ENCODE results near the gene ERFL. TPM values are rescaled to one million over a fixed set of nuclear protein-coding genes. Genes with fewer than 3 reads are reported as not detected.
A peak's percentile ranks its signal among the peaks of the same experiment; 100 is the strongest.

ERFL gene
- total RNA-seq, 1 experiment from 2014 or later, result 0.79 TPM

DNA sequence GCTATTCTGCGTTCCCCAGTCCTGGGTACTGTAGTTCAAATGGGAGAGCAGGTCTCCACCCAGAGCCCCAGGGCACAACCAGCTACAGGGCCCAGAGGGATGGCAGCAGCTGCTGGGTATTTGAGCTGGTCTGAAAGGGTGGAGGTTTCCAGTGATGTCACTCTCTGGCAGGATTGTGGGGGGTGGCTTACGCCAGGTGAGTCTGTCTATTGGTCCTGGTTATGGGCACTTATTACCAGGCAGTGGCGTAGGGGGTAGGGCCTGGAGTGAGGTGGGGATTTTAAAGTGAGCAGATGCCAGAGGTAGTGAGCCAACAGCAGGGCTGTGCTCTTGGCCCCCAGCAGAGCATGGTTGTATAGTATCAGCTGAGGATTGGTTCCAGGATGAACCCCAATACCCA lies 62.0 kb downstream of the ERFL start:
- H3K27ac ChIP-seq (ENCODE audit: low read depth, low read length), result peak overlapping the region; percentile 13; the same call in 1 of the 2 replicates
- intact Hi-C loops (cut with micrococcal nuclease), result no loop called here
- no peaks in the 10 kb centered on the region for H3K9me2 ChIP-seq (ENCODE audit: insufficient read depth)
- CTCF ChIA-PET, result no interaction called here
- DNase-seq (ENCODE audit: low read depth, low spot score) (no peak), ATAC-seq (peak; percentile 21; the same call in 1 of the 2 replicates)
- peaks cover 56% of the 10 kb centered on the region; the same call in 1 of the 2 replicates for H4K20me1 ChIP-seq (ENCODE audit: insufficient read depth)
- H3K9ac ChIP-seq (ENCODE audit: low read length), result no peak overlapping the region
- peaks cover 18 to 71% of the 10 kb centered on the region in 2 experiments for H3K4me1 ChIP-seq (ENCODE audit: control insufficient read depth in 1 of 2, insufficient read depth in 2 of 2, low read length in 2 of 2)
- POLR2A ChIA-PET, result interaction anchor here (0.7 to 1.1 kb wide), 2 partner anchors 14 to 27 kb away, joined by 3 read pairs; no protein-coding TSS in a partner anchor
- no peak overlapping the region for H3K4me2 ChIP-seq (ENCODE audit: low read length)
- RAD21 ChIA-PET (ENCODE audit: low non-redundant PET in 1 of 2, low total read pairs in 2 of 2, uncharacterized antibody in 2 of 2, unreplicated experiment in 2 of 2), result no interaction called here
- H3K79me2 ChIP-seq (ENCODE audit: insufficient read depth, low read length), result peaks cover 86% of the 10 kb centered on the region
- H2AFZ ChIP-seq (ENCODE audit: low read depth, low read length, poor library complexity, severe bottlenecking), result no peak overlapping the region
- H3K36me3 ChIP-seq (ENCODE audit: control insufficient read depth in 1 of 2, insufficient read depth in 2 of 2, low read length in 2 of 2), result peaks cover 78 to 92% of the 10 kb centered on the region in 2 experiments
- H3K4me3 ChIP-seq (replicated peaks in 1 of 2; ENCODE audit: low read depth in 1 of 2, low read length in 2 of 2), result no peak overlapping the region
- H3K27me3 ChIP-seq (ENCODE audit: insufficient read depth, low read length), result no peaks in the 10 kb centered on the region
- no peaks in the 10 kb centered on the region for H3K9me3 ChIP-seq (ENCODE audit: control insufficient read depth in 1 of 2, insufficient read depth in 1 of 2, low read depth in 1 of 2, low read length in 2 of 2)
- TF ChIP-seq POLR2AphosphoS5 (IDR thresholded peaks at IDR 0.05; ENCODE audit: low read depth, low read length), result 0 out of 2 replicates have a peak, but pooled peaks have one; percentile 30
- TF ChIP-seq, protein P1, sequence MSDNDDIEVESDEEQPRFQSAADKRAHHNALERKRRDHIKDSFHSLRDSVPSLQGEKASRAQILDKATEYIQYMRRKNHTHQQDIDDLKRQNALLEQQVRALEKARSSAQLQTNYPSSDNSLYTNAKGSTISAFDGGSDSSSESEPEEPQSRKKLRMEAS (IDR thresholded peaks at IDR 0.05), result no peak
- no TSS peak for BruUV-seq (replicated peaks)

DNA sequence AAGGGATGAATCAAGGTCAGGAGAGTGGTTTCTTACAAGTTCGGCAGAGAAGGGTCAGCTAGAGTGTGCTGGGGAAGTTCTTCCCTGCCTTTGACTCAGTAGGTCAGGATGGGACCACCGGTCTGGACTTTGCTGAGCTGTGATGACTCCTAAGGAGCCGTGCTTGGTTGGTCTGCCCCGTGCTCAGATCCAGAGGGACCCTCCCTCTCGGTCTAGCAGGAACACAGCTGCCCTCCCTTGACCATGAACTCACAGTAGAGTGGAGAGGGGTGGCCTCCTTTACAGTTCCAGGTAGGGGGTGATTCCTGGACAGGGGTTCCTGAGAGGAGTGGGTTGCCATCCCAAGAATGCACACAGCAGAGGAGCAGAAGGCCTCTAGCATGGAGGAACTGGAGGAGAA lies 63.9 kb downstream of the ERFL start:
- BruUV-seq (replicated peaks), result no TSS peak
- Histone ChIP-seq H3K4me2 (ENCODE audit: low read length) (no peak overlapping the region), H3K36me3 (ENCODE audit: control insufficient read depth in 1 of 2, insufficient read depth in 2 of 2, low read length in 2 of 2) (peaks cover 74 to 86% of the 10 kb centered on the region in 2 experiments), H3K27ac (ENCODE audit: low read depth, low read length) (peak overlapping the region; percentile 99), H2AFZ (ENCODE audit: low read depth, low read length, poor library complexity, severe bottlenecking) (no peak overlapping the region), H3K9me3 (ENCODE audit: control insufficient read depth in 1 of 2, insufficient read depth in 1 of 2, low read depth in 1 of 2, low read length in 2 of 2) (no peaks in the 10 kb centered on the region), H4K20me1 (ENCODE audit: insufficient read depth) (peaks cover 45% of the 10 kb centered on the region; the same call in 1 of the 2 replicates), H3K4me3 (replicated peaks in 1 of 2; ENCODE audit: low read depth in 1 of 2, low read length in 2 of 2) (no peak overlapping the region), H3K9me2 (ENCODE audit: insufficient read depth) (no peaks in the 10 kb centered on the region), H3K9ac (ENCODE audit: low read length) (peak overlapping the region; percentile 14), H3K27me3 (ENCODE audit: insufficient read depth, low read length) (no peaks in the 10 kb centered on the region), H3K4me1 (ENCODE audit: control insufficient read depth in 1 of 2, insufficient read depth in 2 of 2, low read length in 2 of 2) (peaks cover 21 to 74% of the 10 kb centered on the region in 2 experiments), H3K79me2 (ENCODE audit: insufficient read depth, low read length) (peaks cover 91% of the 10 kb centered on the region)
- ChIA-PET RAD21 (ENCODE audit: low non-redundant PET in 1 of 2, low total read pairs in 2 of 2, uncharacterized antibody in 2 of 2, unreplicated experiment in 2 of 2) (no interaction called here), CTCF (no interaction called here), POLR2A (interaction anchor here (0.7 kb wide), 1 partner anchor 9 kb away, joined by 3 read pairs; no protein-coding TSS in a partner anchor)
- ATAC-seq (no peak), DNase-seq (ENCODE audit: low read depth, low spot score) (no peak)
- intact Hi-C loops (cut with micrococcal nuclease), result no loop called here
- TF ChIP-seq, protein P2, sequence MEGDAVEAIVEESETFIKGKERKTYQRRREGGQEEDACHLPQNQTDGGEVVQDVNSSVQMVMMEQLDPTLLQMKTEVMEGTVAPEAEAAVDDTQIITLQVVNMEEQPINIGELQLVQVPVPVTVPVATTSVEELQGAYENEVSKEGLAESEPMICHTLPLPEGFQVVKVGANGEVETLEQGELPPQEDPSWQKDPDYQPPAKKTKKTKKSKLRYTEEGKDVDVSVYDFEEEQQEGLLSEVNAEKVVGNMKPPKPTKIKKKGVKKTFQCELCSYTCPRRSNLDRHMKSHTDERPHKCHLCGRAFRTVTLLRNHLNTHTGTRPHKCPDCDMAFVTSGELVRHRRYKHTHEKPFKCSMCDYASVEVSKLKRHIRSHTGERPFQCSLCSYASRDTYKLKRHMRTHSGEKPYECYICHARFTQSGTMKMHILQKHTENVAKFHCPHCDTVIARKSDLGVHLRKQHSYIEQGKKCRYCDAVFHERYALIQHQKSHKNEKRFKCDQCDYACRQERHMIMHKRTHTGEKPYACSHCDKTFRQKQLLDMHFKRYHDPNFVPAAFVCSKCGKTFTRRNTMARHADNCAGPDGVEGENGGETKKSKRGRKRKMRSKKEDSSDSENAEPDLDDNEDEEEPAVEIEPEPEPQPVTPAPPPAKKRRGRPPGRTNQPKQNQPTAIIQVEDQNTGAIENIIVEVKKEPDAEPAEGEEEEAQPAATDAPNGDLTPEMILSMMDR (IDR thresholded peaks at IDR 0.05 in 2 of 3, conservative IDR thresholded peaks at IDR 0.05 in 1 of 3; ENCODE audit: borderline replicate concordance in 1 of 3, insufficient read depth in 1 of 3, low read depth in 2 of 3, low read length in 2 of 3), result no peak
- TF ChIP-seq SRF (IDR thresholded peaks at IDR 0.05; ENCODE audit: low read depth) (no peak), SP1 (IDR thresholded peaks at IDR 0.05; ENCODE audit: low read depth) (no peak), TCF7L2 (IDR thresholded peaks at IDR 0.05; ENCODE audit: borderline replicate concordance, extremely low read depth, insufficient read depth, insufficient read length) (no peak), JUND (IDR thresholded peaks at IDR 0.05) (no peak), EZH2phosphoT487 (IDR thresholded peaks at IDR 0.05; ENCODE audit: borderline replicate concordance) (no peak), FOSL1 (IDR thresholded peaks at IDR 0.05; ENCODE audit: low read depth) (no peak), POLR2AphosphoS5 (IDR thresholded peaks at IDR 0.05; ENCODE audit: low read depth, low read length) (no peak; the same call in 1 of the 2 replicates), CEBPB (IDR thresholded peaks at IDR 0.05; ENCODE audit: low read depth) (no peak), CBX3 (IDR thresholded peaks at IDR 0.05; ENCODE audit: low read depth) (no peak), POLR2A (IDR thresholded peaks at IDR 0.05; ENCODE audit: borderline replicate concordance, extremely low read depth, insufficient read depth, insufficient read length) (no peak), YY1 (IDR thresholded peaks at IDR 0.05; ENCODE audit: extremely low read depth, insufficient replicate concordance, low read depth, low read length) (no peak), EGR1 (IDR thresholded peaks at IDR 0.05; ENCODE audit: low read depth) (no peak), EZH2 (IDR thresholded peaks at IDR 0.05) (no peak), RAD21 (IDR thresholded peaks at IDR 0.05; ENCODE audit: low read depth) (no peak), SIN3A (IDR thresholded peaks at IDR 0.05; ENCODE audit: low read depth) (no peak)
- TF ChIP-seq, protein P3, sequence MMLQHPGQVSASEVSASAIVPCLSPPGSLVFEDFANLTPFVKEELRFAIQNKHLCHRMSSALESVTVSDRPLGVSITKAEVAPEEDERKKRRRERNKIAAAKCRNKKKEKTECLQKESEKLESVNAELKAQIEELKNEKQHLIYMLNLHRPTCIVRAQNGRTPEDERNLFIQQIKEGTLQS (IDR thresholded peaks at IDR 0.05), result no peak

Data from HCT116 (cell line).